ENCODE results near the gene MAP3K2.

The MAP3K2 gene

DNA sequence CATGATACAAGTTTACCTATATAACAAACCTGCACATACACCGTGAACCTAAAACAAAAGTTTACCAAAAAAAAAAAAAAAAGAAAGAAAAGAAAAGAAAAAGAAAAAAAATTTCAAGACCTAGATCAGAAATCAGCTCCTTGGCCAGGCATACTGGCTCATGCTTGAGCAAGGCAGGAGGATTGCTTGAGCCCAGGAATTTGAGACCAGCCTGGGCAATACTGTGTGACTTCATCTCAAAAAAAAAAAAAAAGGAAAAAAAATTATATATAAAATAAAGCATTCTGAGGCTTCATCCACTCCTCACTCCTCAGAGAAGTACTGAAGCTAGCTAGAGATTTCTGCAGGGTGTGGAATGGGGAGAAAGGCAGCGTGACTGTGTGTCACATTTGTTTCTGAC lies 18.7 kb upstream of the MAP3K2 start:
- no peak for DNase-seq

DNA sequence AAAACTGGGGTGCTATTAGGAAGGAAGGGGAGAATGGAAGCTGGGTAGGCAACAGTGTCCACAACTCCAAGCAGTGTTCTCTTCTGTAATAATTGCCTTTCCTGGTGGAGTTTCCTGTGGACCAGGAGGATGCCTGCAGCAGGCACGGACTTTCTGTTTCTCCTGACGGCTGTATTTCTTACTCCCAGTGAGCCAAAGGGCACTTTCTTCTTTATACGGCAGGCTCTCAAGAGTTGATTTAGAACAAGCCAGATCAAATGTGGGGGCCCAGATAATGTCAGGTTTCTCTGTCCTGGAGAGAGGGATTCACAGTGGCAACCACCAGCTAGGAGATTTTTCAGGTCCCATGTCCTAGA lies 17.5 kb upstream of the MAP3K2 start:
- no peak for DNase-seq

DNA sequence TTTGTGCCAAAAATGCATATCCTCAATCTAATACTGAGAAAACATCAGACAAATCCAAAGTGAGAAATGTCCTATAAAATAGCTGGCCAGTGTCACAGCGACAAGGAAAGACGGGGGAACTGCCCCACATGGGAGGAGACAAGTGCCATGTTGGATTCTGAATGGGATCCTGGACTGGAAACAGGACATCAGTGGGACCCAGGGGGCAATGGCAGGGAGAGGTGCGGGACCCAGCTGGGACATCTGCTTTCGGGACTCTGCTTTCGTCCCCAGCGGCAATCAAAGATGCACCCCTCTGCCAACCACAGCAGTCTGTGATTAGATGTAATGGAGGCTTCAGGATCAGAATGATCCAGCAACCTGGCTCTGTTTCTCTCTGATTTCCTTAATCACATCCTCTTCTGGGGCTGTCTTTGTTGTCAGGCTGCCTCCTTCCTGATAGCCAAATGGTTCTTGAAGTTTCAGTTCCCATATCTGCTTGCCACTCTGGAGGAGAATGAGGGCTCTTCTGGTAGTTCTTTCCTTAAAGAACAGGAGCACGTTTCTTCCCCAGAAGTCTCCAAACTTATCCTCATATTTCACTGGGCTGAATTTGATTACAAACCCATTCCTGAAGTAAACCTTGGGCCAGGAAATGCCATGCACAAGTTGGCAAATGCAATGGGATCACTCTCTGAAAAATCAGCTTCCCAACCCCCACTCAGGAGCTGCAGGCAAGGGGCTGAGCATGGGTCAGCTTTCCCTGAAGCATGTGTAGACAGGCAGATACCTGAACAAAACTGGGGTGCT lies 16.9 kb upstream of the MAP3K2 start:
- DNase-seq = no peak

DNA sequence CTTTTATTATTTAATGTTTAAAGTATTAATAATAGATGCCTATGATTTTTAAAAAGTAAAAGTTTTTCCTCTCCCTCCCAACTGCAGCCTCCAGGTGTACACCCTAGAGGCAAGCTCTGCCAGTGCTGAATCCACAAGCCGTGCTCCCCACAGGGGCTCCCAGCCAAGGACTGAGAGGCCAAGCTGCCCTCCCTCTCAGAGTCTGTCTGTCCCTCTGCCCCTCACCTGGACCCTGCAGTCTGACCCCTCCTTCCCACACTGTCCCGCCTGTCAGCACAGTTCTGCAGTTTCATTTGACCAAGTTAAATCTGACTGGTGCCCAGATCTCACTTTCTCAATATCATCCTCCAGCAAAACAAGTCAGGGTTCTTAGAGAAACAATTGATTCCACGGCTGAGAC lies 15.7 kb upstream of the MAP3K2 start:
- DNase-seq = no peak

DNA sequence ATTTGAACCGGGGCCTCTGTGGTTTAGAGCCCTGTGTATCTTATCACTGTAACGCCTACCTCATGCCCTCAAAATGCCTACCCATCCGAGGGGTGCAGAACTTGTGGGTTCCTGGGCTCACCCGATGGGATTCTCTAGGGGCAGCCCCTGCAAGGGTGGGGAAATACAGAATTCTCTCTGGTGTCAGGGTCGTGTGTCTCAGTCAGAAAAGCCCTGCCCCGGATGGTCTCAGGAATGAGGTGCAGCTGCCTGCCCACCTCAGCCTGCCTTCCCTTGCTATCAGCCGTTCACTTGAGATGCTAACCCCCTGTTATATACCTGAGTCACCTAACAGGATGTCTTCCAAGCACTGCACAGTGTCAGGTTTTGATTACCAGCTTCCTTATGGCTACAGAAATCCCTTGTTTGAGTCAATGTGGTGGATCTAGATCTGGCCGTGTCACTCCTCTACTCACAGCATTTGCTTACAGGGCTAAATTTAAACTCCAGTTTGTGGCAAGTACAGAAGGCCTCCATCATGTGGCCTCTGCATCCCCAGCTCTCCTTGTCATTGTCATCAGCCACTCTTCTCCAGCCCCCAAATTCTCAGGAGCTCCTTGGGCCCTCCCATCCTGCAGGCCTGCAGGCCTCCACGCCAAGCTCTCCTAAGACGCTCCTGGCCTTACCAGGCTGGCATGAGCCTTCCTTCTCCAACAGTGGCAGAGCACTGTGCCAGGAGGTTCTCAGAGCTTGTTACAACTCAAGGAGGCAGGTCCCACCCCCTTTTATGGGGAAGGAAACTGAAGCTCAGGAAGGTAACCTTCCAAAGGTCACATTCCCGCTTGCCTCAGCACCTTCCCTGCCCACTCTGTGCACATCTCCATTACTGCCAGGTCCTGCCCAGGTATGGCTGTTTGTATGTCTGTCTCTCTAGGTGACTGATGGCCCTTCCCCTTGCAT lies 14.3 kb upstream of the MAP3K2 start:
- DNase-seq = no peak

DNA sequence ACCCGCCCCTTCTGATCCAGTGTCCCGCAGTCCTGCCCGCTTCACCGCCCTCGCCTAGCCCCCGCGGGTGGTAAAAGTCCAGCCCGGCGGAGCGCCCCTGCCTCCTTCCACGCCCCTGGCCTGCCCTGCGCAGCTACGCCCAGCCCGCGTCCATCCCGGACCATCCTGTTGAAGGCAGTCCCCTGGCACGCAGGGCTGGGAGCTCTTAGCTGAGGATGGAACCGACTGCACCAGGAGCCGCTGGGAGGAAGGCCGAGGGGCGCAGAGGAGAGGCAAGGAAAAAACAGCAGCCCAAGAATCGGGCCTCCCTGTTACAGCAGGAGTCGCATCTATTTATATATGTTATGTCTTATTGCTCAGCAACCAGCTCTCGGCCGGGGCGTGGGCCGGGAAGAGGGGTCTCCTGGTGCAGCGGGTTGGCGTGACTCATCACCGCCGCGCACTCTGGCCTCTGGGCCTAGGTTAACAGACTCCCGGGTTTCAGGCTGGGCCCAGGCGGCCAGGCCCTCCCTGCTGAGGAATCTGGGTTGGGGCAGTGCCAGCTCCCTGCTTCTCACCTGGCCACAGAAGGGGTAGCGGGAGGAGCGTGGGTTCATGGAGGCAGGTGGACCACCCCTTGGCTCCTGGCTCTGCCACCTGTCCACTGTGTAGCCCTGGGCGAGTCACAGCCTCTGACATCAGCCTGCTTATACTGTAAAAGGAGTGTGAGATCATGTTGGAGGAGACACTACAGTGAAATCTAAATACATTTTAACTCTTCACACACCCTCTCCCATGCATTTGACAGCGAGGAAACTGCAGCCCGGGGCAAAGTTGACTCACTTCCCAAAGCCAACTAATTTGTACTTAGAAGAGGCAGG lies 13.4 kb upstream of the MAP3K2 start:
- no peak for DNase-seq

DNA sequence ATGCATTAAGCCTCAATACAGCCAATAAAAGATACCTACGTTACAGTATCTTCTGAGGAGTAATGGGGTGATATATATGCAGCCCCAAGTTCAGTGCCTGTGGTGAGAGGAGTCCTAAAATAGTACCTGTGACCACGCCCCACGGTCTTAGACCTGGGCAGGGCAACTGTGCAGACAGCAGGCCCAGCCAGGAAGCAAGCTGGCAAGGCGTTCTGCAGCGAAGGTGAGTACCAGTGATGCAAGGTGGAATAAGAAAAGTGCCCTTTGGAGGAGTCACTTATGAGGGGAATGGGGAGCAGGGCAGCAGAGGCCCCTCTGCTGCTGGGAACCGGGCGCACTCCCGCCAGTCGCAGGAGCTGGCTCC lies 12.7 kb upstream of the MAP3K2 start:
- DNase-seq = no peak

DNA sequence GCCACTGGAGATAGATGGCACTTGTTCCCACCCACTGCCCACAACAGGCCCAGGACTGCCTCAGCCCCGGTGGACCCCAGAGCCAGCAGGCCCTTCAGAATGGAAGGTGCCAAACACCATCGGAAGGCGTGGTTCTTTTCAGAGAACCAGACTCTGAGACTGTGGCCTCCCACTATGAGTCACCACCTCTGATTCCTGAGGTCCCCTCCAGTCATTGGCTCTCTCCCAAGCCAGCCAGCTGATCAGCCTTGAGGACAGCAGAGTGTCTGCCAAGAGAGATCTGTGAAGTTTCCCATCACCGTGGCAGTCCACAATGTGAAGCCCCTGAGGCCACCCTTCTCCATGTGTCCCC lies 10.4 kb upstream of the MAP3K2 start:
- peak; percentile 54 for DNase-seq

DNA sequence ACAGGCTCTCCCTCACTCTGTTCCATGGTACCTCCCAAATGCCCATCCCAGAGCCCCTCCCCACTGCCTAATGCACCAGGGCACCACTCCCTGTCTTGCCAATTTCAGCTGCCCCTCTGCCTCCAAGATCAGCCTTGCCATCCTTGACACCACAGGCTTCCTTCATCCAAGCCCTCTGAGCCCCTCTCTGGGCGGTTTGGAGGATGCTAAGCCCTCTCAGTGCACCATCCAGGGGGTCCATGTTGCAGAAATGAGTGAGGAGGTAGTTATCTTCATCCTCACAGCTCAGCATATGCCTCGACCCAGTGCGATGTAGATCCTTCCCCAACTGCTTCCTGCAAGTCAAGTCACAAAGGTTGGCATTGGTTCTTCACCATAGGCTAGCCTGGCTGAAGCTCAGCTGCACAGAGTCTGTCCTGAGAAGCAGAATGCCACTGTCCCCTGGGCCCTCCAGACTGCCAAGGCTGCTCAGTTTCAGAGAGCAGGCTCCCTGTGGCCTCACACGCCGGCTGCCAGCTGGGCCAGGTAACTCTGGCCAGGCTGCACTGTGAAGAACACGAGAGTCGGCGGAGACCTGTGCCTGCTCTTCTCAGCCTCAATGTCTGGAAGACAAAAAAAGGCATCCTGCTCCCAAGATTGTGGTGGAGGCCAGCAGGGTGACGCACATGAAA lies 9.9 kb upstream of the MAP3K2 start:
- no peak for DNase-seq

DNA sequence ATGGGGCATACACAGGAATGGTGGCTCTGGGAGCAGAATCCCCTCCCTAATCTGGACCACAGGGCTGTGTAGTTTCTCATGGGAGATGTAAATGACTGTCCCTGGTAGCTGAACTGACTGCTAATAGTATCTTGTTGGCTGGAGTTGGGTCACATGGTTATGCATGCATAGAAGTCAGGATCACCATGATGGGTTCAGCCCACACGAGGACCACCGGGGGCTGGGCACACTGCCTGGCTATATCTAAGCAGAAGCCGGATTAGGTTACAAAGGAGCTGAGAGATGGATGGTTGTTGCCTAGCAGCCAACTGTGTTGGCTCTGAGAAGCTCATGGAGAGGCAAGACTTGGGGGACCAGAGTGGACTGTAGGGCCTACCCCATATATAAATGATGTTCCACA lies 6.7 kb upstream of the MAP3K2 start:
- no peak for DNase-seq

DNA sequence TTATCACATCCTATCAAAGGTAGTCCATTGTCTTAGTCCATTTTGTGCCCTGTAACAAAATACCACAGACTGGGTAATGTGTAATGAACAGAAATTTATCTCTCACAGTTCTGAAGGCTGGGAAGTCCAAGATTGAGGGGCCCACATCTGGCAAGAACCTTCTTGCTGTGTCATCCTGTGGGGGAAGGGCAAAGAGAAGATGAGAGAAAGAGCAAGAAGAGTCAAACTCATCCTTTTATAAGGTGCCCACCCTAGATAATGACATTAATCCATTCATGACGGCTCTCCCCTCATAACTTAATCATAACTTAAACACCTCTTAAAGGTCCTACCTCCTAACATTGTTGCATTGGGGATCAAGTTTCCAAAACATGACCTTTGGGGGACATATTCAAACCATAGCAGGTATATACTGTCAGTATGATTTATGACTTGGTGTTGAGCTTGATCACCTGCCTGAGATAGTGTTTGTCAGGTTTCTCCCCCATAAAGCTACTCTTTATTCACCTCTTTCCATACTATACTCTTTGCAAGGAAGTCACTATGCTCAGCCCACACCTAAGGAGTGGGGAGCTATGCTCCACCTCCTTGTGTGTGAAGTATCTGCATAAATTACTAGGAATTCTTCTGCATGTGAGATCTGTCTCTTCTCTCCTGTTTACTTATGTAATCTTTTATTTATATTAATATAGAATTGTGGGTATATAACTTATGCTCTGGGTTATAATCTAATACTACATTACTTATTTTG lies 5.2 kb upstream of the MAP3K2 start:
- no peak for DNase-seq

DNA sequence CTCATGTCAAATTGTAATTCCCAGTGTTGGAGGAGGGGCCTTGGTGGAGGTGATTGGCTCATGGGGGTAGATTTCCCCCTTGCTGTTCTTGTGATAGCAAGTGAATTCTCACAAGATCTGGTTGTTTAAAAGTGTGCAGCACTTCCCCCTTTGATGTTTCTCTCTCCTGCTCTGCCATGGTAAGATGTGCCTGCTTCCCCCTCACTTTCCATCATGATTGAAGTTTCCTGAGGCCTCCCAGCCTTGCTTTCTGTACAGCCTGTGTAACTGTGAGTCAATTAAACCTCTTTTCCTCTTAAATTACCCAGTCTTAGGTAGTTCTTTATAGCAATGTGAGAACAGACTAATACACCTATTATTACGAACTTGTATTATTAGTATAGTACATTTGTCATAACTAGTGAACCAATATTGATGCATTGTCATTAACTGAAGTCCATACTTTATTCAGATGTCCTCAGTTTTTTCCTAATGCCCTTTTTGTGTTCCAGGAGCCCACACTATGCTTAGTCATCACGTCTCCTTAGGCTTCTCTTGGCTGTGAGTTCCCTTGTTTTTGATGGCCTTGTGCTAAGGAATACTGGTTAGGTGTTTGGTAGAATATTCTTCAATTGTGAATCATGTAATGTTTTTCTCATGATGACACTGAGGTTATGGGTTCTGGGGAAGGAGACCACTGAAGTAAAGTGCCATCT lies 4.5 kb upstream of the MAP3K2 start:
- no peak for DNase-seq

DNA sequence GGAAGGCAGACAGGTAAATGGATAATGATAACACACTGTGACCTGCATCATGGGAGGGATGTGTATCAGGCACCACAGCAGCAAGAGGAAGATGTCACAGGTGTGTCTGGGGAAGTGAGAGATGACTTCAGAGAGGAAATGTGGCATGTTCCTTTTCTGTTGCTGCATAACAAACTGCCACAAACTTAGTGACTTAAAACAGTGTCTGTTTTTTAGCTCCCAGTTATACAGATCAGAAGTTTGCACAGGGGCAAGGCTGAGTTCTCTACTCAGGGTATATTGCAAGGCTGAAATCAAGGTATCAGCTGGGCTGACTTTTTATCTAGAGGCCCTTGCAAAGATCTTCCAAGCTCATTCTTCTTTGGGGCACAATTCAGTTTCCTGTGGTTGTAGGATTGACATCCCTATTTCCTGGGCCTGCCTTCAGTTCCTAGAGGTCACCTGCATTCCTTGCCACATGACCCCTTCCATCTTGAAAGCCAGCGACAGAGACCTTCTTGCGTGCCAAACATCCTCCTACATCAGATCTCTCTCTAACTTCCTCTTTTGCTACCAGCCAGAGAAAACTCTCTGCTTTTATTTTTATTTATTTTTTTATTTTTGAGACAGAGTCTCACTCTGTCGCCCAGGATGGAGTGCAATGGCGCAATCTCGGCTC lies 2.1 kb upstream of the MAP3K2 start:
- peak; percentile 60 for DNase-seq

DNA sequence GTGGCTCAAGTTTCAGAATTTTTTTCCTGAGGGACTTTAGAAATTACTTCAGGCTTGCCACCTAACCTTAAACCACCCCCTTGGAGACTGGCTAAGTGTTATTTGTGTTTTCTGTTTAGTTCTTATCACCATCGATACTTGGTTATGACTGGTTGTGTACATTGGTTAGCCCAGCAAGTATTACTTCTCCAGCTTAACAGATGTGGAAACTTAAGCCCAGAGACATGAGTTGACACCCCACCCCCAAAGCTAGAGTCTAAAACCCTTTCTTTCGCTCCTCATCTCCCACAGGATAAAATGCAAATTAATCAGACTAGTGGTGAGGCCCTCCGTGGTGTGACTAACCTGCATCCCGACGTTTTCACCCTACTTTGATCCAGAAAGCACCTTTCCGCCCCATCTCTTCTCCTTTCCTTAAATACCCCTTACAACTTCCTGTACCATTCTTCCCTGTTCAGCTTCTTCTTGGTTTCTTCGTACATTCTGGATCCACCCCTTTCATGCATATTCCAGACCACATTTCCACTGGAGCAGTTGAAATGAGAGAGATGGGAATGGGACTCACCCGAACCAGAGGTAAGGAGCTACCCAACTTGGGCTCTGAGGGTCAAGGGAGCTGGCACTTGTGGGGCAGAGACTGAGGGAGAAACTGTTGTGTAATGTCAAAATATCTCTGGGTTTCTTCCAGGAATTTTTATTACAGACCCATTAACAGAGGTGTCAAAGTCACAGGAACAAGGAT lies 819 bp upstream of the MAP3K2 start:
- no peak for DNase-seq

DNA sequence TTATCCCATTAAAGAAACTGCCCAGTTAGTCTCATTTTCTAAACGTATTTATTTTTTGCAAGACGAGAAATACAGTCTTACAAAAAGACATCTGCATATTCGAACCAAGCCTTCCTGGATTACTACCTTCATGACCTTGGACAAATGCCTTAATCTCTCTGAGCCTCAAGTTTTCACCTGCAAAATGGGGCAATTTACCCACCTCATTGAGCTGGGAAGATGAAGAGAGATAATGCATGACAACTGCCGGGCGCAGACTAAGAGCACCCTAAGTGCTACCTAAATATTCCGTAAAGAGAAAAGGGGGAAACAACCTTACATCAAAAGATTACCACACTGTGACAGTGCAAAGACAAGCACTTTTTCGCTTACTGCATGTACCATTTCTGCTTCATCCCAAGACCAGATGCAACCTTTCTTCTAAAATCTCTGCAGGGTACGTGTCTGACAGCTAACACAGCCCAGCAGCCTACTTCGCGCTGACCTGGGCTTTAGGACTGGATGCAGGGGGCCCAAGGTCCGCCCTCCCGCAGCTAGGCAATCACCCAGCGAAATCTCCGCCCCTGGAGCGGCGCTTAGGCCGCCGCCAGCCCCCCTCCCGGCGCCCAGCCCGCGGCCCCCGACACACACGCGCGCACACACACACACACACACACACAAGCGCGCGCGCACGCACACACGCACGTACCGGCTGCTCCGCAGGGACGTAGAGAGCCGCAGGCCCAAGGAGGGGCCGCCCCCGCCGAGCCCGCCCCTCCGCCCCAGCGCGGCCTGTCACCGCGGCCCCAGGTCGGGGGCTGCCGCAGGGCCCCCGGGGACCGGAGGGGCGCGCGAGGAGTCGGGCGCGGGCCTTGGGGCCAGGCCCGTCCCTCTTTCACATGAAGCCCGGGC lies 766 bp downstream of the MAP3K2 start:
- DNase-seq = peak; percentile 86

DNA sequence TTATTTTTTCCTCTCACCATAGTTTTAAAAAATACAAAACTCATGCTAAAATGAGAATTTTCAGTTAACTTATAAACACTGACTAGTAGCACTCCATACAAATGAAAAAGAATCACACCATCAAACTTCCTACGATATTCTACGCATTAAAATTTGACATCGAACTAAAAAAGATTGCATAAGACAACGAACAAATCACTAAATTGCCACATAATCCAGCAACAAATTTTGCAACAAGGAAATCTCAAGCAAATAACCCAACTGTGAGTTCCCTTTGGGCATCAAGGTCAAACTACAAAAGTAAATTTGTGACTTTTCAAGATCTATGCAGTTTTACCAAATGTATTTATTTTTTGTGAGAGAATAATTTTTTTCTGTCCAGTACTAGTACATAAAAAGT lies 1.5 kb downstream of the MAP3K2 start:
- DNase-seq = no peak

DNA sequence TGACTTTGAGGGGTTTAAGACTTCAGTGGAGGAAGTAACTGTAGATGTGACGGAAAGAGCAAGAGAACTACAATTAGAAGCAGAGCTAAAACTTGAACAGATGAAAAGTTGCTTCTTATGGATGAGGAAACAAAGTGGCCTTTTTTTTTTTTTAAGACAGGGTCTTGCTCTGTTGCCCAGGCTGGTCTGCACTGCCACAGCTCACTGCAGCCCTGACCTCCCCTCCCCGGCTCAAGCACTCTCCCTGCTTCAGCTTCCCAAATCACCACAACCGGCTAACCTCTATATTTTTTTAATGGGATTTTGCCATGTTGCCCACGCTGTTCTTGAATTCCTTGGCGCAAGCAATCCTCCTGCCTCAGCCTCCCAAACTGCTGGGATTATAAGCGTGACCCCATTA lies 3.2 kb downstream of the MAP3K2 start:
- no peak for DNase-seq

DNA sequence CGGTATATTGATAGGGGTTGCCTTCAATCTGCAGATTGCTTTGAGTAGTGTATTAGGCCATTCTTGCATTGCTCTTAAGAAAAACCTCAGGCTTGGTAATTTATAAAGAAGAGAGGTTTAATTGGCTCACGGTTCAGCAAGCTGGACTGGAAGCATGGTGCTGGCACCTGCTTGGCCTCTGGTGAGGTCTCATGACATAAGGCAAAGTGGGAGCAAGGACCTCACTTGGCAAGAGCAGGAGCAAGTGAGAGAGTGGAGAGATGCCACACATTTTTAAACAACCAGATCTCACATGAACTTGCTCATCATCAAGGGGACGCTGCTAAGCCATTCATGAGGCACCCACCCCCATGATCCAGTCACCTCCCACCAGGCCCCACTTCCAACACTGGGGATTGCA lies 4.9 kb downstream of the MAP3K2 start:
- no peak for DNase-seq

DNA sequence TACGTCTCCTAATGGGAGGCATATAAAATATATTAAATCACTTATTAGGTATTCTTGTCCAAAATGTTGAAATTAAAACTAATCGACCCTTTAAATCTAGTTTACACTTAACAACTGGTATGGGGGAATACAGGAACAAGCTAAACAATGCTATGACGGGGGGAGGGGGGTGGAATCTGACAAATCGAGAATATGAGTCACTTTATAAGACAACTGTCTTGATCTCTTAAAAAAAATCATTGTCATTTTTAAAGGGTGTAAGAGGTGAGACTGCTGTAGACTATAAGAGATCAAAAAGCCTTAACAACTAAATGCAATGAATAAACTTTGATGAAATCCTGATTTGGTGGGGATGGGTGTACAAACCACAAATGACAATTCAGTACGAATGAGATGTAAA lies 6.0 kb downstream of the MAP3K2 start:
- DNase-seq = no peak
